GM18499 (cell line): ENCODE results near the gene INPP5A.
"Not testable (repeated sequence)": the region's sequence is repeated elsewhere in the genome, so short reads cannot be mapped to it uniquely, and the experiment has no call there.

Experiments used
- ATAC-seq: cut with Tn5 transposase; IDR thresholded peaks from one replicate; pipeline ENCODE4 v1.9.1; 2021; ENCODE audit warnings: moderate number of reproducible peaks; ENCODE audit not compliant: insufficient read depth, unreplicated experiment

INPP5A gene

DNA sequence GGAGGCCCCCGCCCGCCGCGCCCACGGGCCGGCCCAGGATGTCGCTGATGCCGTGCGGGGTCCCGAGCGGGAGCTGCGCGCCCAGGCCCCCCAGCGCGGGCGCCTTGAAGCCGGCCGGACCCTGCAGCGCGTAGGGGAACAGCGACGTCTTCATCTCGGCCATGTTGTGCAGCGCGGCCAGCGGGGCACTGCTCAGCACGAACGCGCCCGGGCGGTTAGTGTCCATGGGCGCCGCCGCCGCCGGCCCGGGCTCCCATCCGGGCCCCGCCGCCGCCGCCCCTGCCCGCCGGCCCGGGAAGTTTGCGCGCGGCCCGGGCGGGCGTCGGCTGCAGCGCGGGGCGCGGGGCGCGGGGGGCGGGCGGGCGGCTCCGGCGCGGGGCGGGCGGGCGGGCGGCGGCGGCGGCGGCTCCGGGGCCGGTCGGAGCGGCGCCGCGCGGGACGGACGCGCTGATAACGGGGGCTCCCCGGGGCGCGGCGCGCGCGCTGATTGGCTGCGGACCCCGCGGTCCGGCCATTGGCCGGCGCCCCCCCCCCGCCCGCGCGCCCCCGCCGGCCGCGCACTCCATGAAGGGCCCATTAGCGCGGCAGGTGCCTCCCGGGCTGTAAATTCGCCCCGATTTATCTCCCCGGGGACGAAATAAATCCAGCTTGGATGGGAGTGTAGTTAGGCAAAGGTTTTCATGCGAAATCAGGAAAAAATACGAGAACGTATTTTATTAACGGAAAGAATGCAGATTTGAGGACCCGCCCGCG, 248.3 kb downstream of the INPP5A start, which contains the start of gene NKX6-2:
NKX6-2 (minus strand) TSS at position 425 of the 753 bp plus-strand sequence; CDS start at position 226, 199 bp downstream.
- ATAC-seq: no peak

DNA sequence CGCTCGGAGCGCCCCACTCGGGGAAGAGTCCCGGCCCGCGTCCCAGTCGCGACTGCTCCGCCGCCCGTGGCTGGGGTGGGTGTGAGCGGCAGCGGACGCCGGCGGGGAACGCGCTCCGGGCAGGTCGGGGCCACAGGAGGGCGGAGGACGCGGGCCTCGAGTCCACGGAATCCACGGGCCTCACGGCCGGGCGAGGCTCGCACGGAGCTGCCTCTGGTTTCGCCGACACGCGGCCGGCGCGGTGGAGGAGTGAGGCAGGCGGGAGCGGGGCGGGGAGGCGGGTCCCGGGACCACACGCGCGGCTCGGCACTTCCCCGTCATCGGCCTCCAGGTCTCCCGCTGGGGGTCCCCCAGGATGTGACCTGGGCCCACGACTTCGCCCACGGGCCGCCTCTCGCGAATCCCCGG, 248.9 kb downstream of the INPP5A start:
- no peak for ATAC-seq

DNA sequence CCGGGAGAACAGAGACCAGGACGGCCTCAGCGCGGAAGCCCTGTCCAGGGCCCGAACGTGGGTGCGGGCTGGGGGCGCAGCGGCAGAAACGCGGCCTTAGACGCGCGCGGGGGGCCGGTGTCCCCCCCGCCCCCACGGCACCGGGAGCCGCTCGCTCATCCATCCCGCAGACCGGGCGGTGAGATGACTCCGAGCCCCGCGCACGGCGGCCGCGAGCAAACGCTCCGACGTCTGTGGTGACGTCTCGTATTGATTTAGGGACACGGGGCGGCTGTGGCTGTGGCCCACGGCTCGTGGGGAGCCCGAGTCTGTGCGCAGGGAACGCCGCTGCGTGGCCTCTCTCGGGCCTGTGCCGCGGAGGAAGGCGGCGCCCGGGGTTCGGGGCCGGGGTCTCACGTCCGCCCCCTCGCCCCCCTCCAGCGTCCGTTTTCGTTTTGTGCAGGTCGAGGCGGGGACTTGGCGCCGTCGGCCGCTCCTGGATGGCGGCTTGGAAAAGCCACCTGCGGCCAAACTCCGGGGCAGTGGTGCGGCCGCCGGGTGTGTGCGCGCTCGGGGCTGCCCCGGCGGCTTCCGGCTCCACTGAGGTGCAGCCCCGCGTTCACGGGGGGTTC, 249.4 kb downstream of the INPP5A start:
- no peak for ATAC-seq

DNA sequence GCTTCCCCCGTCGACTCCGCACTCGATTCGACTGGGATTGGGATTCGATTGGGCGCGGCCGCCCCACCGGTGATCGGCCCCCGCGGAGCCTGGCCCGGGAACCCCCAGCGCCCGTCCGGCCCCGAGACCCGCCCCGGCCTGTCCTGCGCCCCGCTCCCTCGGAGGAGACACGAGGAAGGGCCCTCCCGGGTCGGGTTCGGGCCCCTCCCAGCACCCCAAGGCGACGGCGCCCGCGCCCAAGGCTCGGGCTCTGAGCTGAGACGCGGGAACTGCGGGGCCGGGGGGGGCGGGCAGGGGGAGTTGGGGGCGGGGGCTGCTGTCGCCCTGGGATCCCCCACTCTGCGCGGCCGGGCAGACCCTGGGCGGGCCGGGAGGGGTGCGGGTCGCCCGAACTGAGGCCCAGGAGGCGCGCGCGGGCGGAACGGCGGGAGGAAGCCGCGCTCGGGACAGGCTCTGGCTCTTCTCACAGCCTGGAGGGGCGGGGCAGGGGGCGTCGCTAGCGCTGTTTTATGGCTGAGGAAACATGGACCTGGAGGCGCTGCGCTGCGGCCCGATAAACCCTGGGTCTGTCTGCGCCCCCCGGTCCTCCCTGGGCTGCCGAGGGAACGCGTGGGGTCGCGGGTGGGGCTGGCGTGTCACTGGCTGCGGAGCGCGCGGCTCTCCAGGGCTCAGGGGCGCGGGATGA, 250.1 kb downstream of the INPP5A start:
- no peak for ATAC-seq

DNA sequence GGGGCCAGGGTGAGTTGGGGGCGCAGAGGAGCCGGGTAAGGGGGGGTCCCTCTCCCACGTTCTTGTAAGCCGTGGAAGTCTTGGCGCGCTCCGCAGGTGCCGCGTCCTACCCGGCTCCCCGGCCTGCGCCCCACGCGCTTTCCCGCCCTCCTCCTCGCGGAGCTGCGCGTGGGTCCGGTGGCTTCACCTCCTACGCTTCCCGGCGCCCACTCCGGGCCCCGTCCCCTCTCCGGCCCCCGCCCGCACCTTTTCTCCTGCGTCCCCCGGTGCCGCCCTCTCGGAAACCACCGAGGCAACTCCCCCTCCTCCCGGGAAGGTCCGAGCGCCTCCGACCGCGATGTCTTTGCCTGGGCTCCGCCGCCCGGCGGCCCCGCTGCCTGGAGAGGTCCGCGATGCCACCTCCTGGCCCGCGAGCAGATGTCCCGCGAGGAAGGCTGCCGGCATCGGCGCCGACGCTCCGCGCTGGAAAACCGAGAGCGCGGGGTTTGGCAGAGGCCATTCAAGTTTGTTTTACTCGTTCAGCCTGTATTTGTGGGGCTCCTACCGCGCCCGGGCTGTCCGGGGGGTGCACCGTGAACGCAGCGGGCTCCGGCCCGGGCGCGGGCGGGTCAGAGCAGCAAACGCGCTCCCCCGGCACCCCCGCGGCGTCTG, 250.7 kb downstream of the INPP5A start:
- no peak for ATAC-seq

DNA sequence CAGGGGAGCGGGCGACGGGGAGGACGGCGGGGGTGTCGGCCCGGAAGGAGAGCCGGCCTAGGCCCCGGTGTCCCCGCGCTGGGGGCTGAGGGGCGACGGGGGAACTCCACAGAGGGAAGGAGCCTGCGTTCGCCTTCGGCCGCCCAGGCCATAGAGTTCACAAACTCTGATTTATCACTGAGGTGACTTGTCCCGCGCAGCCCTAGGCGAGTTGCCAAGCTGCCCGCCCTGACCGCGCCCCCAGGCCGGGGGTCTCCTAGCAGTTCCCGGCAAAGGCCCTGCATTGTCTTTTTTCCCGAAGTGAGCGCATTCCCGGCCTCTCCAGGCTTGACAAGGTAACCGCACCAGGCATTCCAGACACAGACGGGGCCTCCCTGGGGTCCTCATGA, 251.2 kb downstream of the INPP5A start:
- no peak for ATAC-seq

DNA sequence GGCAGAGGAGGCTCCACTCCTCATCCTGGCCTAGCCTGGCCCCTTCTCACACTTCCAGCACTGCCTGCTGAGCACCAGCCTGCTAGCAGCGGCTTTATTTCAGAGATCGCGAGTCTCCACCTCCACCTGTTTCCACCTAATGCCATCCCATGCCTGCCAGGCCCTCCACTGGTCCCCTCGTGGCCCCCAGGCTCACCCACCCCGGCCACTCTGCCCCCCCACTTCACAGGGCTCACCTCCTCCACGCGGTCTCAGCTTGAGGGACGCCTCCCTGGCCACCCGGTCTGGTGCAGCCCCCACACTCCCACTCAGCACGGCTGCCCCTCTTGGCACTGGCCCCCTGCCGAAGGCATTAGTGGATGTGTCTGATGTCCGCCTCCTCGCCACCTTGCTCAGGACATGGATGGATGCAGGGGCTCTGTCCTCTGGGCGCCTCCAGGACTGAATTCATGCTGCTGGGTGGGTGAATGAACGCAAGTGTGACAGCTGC, 252.1 kb downstream of the INPP5A start:
- no peak for ATAC-seq

DNA sequence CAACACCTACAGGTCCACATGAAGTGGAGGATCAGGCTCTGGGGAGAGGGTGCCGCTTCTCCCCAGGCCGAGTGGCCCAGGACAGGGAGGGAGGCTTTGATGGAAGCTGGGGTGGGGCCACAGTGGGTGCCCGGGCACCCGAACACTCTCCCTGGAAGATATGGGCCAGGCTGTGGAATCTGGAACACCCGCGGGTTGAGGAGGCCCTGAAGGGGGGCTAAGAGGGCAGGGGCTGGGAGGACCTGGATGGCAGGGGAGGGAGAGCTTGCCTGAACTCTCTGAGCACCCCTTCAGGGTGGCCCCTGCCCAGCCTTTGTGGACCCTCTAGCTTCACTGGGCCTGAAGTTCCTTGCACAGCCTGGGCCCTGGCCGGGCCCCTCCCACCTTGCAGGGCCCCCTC, 252.9 kb downstream of the INPP5A start:
- ATAC-seq: no peak

DNA sequence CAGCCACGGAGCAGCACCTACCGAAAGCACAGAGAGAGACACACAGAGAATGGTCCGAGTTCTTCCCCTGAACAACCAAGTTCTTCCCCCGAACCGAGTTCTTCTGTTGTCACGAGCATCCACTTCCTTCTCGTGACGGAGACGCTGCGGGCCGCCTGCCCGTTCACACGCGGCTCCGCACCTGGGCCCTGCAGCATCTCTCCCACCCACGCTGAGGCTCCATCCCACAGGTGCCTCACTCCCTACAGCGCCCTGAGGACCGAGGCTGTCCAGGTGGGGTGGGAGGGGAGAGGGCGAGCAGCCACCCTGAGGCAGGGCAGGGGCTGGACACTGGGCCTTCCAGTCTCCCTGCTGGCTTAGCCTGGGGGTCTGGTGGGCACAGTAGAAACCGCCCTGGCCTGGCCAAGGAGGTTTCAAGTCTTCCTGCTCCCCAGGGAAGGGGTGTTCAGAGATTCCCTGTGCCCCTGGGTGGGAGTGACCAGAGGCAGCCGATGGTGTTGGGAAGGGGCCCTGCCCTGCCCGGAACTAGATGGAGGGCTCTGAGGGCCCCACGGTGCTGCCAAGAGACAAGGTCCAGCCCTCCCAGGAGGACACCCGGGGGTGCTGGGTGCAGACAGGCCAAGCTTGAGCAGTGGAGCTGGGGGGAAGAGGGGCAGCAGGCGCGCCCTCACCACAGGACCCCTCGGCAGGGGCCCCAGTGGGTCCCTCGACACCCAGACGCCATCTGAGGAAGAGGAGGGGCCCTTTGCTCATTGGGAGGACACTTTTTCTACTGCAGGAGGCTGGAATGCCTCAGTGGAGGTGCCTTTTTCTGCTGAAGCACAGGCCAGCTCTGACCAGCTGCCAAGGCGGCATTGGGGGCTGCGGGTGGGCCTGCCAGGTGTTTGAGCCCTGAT, 253.6 kb downstream of the INPP5A start:
- ATAC-seq: no peak

DNA sequence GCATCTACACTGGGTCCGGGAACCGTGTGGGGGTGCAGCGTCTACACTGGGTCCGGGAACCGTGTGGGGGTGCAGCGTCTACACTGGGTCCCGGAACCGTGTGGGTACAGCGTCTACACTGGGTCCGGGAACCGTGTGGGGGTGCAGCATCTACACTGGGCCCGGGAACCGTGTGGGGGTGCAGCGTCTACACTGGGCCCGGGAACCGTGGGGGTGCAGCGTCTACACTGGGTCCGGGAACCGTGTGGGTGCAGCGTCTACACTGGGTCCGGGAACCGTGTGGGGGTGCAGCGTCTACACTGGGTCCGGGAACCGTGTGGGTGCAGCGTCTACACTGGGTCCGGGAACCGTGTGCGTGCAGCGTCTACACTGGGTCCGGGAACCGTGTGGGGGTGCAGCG, 254.5 kb downstream of the INPP5A start:
- ATAC-seq: not testable (repeated sequence)

DNA sequence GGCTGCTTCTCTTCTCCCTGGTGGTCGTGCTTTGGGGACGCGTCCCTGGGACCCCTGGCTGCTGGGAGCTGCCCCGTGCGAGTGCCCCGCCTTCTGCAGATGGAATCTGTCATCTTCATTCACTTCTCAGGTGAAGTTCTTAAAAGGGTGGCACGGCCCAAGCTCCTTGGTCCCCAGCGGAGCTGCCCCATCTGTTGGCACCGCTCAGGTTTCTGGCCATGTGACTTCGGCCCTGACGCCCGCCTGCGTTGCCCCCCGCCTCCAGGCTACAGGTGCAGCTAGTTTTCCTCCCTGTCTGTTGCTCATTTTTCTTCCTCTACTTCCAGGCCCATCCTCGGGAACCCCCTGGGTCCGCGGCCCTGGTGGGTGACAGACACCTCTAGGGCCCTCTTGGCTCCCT, 255.2 kb downstream of the INPP5A start:
- ATAC-seq: no peak

DNA sequence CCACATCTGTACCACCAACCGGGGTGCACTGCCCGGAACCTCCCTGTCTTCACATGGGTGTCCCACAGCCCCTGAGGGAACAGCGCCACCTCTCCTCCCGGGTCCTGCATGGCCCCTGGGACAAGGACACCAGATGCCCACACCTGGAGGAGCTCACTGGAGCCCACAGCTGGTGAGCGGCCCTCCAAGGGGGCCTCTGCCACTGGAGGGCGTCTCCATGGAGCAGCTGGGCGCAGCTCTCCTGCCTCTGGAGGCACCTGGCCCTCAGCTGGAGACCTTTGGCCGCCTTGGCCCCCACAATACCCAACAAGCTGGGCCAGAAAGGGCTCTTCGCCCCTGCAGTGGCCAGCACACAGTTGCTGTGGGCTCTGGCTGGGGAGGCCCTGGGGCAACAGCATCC, 255.6 kb downstream of the INPP5A start:
- ATAC-seq: no peak

DNA sequence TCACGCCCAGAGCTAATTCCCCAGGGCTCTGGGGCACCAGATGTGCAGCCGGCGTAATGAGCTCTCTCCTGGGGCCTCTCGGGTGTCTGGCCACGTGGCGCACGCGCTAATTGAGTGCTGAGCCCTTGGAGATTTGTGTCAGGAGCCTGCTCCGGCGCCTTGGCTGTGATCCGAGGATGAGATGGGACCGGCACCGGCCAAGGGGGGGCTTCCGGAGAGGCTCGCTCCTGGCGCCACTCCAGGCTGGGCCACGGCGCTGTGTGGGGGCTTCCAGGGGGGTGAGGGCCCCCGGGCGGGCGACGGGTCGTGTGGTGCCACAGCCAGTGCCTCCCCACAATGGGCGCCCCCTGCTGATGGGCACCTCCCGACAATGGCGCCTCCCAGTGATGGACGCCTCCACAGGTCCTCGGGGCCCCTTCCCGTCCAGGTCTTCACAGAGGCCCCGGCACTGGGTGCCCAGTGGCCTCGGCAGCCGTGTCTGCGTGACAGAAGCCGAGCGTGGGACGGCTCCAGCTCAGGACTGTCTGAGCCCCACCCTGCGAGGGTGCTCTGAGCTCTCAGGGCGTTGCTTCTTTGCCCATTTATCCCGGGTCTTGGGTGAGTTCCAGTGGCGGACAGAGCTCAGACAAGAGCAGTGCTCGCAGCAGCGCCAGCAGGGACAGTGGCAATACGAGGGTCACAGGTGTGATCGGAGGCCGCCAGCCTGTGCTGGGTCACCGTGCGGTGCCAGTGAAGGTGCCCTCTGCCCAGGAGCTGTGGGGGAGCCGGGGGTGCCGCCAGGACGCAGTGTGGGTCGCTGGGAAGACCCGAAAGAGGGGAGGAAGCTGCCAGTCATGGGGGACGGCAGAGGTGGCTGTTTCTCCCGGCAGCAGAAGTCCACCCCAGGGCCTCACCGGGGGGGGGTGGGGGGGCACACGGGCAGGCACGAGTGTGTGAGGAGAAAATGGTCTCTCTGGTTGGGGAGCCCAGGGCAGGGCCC, 256.6 kb downstream of the INPP5A start:
- ATAC-seq: no peak

DNA sequence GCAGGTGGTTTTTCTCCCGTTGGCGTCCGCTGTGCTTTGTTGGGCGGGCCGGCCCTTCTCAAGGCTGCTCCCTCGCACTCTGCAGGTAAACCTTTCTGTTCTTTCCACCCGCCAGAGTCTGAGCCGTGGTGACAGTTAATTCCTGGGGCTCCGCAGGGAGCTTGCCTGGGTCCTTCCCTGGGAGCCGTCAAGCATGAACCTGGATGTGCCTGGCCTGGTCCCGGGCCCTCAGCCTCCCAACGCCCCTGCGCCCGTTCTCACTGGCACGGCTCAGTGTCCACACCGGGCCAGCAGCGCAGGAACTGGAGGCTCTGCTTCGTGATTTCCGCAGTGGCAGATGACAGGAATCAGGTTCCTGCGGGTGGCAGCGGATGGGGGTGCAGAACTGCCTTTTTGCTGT, 259.3 kb downstream of the INPP5A start:
- no peak for ATAC-seq

DNA sequence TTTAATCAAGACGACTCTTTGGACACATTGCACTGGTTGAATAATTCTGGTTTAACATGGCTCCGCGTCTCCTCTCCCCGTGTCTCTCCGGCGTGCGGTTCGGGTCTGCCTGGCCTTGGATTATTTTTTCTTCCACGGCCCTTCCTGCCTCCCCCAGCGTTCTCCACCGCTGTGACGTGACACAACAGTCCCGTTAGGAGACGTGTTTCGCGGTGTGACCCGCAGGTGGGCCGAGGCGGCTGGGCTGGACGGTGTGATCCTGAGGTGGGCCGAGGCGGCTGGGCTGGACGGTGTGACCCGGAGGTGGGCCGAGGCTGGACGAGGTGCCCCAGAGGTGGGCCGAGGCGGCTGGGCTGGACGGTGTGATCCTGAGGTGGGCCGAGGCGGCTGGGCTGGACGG, 260.4 kb downstream of the INPP5A start:
- ATAC-seq: not testable (repeated sequence)

DNA sequence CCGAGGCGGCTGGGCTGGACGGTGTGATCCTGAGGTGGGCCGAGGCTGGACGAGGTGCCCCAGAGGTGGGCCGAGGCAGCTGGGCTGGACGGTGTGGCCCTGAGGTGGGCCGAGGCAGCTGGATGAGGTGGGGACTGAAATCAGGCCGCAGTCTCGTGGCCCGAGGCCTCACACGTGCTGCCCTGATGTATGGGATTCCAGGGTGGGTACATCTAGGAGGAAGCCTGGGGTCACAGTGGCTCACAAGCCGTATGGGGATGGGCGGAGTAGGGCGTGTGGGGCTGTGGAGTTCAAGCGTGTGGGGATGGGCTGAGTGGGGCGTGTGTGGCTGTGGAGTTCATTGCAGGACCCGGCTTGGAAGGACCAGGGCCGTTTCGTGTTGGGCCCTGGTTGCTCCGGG, 260.8 kb downstream of the INPP5A start:
- ATAC-seq: no peak

DNA sequence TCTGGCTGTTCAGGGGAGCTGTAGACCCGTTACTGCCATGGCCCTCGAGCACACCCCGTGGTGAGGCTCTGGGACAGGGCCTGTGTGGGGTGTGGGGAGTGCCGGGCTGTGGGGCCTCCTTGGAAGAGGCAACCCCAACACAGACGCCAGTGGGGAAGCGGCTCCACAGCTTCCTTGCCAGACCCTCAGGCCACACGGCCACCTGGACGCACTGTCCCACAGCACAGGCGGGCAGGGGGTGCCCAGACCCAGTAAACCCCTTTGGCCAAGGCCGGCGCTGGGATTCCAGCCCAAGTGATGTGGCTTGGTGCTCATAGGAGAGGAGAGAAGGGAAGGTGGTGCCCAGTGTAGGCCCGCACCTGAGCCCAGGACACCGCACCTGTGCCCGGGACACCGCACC, 261.3 kb downstream of the INPP5A start:
- ATAC-seq: no peak

DNA sequence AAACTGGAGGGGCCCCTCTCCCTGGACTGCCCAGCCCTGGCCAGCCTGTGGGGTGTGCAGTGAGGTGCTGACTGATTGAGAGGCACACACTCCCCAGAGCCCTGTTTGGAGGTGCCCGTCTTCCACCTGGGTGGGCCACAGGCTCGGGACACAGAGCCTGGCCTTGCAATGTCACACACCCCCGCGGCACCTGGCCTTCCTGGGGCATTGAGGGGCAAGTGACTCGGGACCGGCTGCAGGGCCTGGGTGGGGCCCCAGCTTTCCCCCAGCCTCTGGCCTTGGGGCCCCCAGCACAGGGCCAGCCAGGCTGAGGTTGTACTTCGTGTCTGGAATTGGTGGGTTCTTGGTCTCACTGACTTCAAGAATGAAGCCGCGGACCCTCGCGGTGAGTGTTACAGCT, 262.3 kb downstream of the INPP5A start:
- ATAC-seq: no peak

DNA sequence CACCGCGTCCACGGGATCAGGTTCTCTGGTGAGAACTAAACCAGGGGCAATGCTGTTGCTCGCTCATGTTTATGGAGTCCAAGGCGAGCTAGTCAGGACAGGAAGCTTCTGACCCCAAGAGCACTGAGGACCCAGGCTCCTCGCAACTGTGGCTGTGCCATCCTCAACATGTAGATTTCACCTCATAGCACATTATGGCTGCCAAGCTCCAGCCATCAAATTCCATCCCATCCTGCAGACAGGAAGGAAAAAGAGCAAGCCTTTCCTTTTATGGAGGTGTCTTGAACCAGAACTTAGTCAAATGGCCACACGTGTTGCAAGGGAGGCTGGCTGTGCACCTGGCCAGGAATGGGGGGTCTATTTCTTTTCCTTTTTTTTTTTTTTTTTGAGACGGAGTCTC, 264.5 kb downstream of the INPP5A start:
- no peak for ATAC-seq
